A549 (cell line): Measurements from ENCODE around the gene TFCP2L1. TPM values are rescaled to one million over a fixed set of nuclear protein-coding genes. Genes with fewer than 3 reads are reported as not detected.

Experiments
- ATAC-seq, 2 experiments: fragments of 200-7000 bp in 1 of 2; fragments of >200 bp in 1 of 2; cut with Nextera tagmentation in 1 of 2; cut with Tn5 transposase in 1 of 2; 3 replicates each; pipeline versions ENCODE4 v1.8.0 to v1.9.1; 2018 to 2020; ENCODE audit warnings: mild to moderate bottlenecking in 1 of 2, moderate library complexity in 1 of 2
- CTCF ChIA-PET: fragments of 300-600 bp; sonication (Branson Sonifier 250); formaldehyde crosslinking; extraction: SDS; loops from one replicate; lab custom pipeline; 2021; ENCODE audit warnings: antibody characterized with exemption, inconsistent platforms; lab: Yijun Ruan, JAX
- POLR2A ChIA-PET: fragments of 350-600 bp; formaldehyde crosslinking; extraction: SDS; loops from one replicate; lab custom pipeline; 2021; ENCODE audit warnings: antibody characterized with exemption, inconsistent platforms; lab: Yijun Ruan, JAX
- DNase-seq, 2 experiments: peaks; one replicate each; pipeline versions ENCODE4 v3.0.0 to v3.0.0-alpha.2; 2011 to 2016; ENCODE audit warnings: low read depth in 1 of 2, low spot score in 1 of 2
- FAIRE-seq: peaks from 2 replicates; lab custom pipeline; 2011; peaks lifted over from hg19 to GRCh38; lab: Jason Lieb, UNC
- H3K27ac ChIP-seq, 2 experiments: fragments of >200 bp; sonication (Bioruptor Twin); formaldehyde crosslinking; 3 replicates each; pipeline ENCODE4 v1.5.1; 2016 to 2017
- H3K4me1 ChIP-seq: fragments of >200 bp; sonication (Bioruptor Twin); formaldehyde crosslinking; 3 replicates; pipeline ENCODE4 v1.6.1; 2016
- H3K4me2 ChIP-seq: fragments of >200 bp; sonication (Bioruptor Twin); formaldehyde crosslinking; 3 replicates; pipeline ENCODE4 v1.6.1; 2016
- H3K4me3 ChIP-seq: fragments of >200 bp; sonication (Bioruptor Twin); formaldehyde crosslinking; 3 replicates; pipeline ENCODE4 v1.5.1; 2016
- H3K9me3 ChIP-seq: fragments of >200 bp; sonication (Bioruptor Twin); formaldehyde crosslinking; 3 replicates; pipeline ENCODE4 v1.6.1; 2016
- CBX2 ChIP-seq: fragments of 200-600 bp; sonication (generic); IDR thresholded peaks from 2 replicates; pipeline ENCODE4 v1.6.1; 2016; ENCODE audit warnings: low read depth, mild to moderate bottlenecking, borderline replicate concordance
- CEBPB ChIP-seq, 2 experiments: fragments of >200 bp in 1 of 2; sonication (Bioruptor Twin) in 1 of 2; formaldehyde crosslinking in 1 of 2; IDR thresholded peaks; 2 replicates each; pipeline ENCODE4 v1.6.1; 2012 to 2016
- CHD2 ChIP-seq: fragments of 150-350 bp; IDR thresholded peaks from 2 replicates; pipeline ENCODE4 v1.6.1; 2014; ENCODE audit warnings: low read length; ENCODE audit not compliant: partially characterized antibody
- CHD4 ChIP-seq: fragments of 200-600 bp; sonication (generic); IDR thresholded peaks from 2 replicates; pipeline ENCODE4 v1.6.1; 2016; ENCODE audit warnings: antibody characterized with exemption, mild to moderate bottlenecking, borderline replicate concordance
- EHF ChIP-seq: fragments of 250-450 bp; sonication (Bioruptor Pico); IDR thresholded peaks from 2 replicates; pipeline ENCODE4 v1.5.0; 2020; ENCODE audit warnings: mild to moderate bottlenecking
- HDAC2 ChIP-seq: fragments of 200-600 bp; sonication (generic); IDR thresholded peaks from 2 replicates; pipeline ENCODE4 v1.6.1; 2016
- HEYL ChIP-seq: fragments of 250-450 bp; sonication (Bioruptor Pico); IDR thresholded peaks from 2 replicates; pipeline ENCODE4 v1.8.0; 2021; ENCODE audit warnings: mild to moderate bottlenecking, moderate library complexity
- HOXB13 ChIP-seq: fragments of 250-450 bp; sonication (Bioruptor Pico); IDR thresholded peaks from 2 replicates; pipeline ENCODE4 v1.5.0; 2020; ENCODE audit warnings: low read depth, mild to moderate bottlenecking, moderate library complexity
- NR3C1 ChIP-seq: fragments of >200 bp; sonication (Bioruptor Twin); formaldehyde crosslinking; IDR thresholded peaks from 3 replicates; pipeline ENCODE4 v1.6.1; 2017
- RAD21 ChIP-seq, 2 experiments: fragments of >200 bp in 1 of 2; sonication (Bioruptor Twin) in 1 of 2; formaldehyde crosslinking in 1 of 2; IDR thresholded peaks in 1 of 2; conservative IDR thresholded peaks in 1 of 2; 2 replicates in 1 of 2; 3 replicates in 1 of 2; pipeline ENCODE4 v1.6.1; 2012 to 2018; ENCODE audit warnings: inconsistent platforms in 1 of 2
- RCOR1 ChIP-seq: fragments of 150-350 bp; IDR thresholded peaks from 2 replicates; pipeline ENCODE4 v1.6.1; 2014; ENCODE audit warnings: antibody characterized with exemption, low read length, low read depth
- RFX5 ChIP-seq: fragments of 450-650 bp; IDR thresholded peaks from 2 replicates; pipeline ENCODE4 v1.7.1; 2014; ENCODE audit warnings: antibody characterized with exemption, mild to moderate bottlenecking, moderate library complexity
- TP53 ChIP-seq: fragments of 250-450 bp; sonication (Bioruptor Pico); IDR thresholded peaks from 2 replicates; pipeline ENCODE4 v1.5.0; 2021; ENCODE audit warnings: mild to moderate bottlenecking, moderate library complexity
- ZC3H11A ChIP-seq: fragments of 450-650 bp; IDR thresholded peaks from 2 replicates; pipeline ENCODE4 v1.6.1; 2014; ENCODE audit warnings: antibody characterized with exemption, mild to moderate bottlenecking
- WGBS: methylation state at CpG from one replicate; pipeline ENCODE4 v1.1.6; 2017; ENCODE audit errors: missing lambda C conversion rate; 5-methylcytosine and 5-hydroxymethylcytosine counted together
- polyA plus RNA-seq, 4 experiments: library from polyadenylated mRNA; depleted of rRNA in 3 of 4; stranded (reverse); fragments of >200 nt; fragmentation: RNase III in 1 of 4; extraction: RNeasy Plus Mini Kit Qiagen cat#74134 plus additional on column Dnase treatment in 1 of 4; gene quantifications; 2 replicates in 3 of 4; 3 replicates in 1 of 4; pipeline ENCODE4 v1.2.3, GENCODE V29; 2011 to 2017
- TF ChIP-seq, protein P1 (sequence below): fragments of >200 bp; sonication (Bioruptor Twin); formaldehyde crosslinking; IDR thresholded peaks from 3 replicates; pipeline ENCODE4 v1.5.1; 2016
- TF ChIP-seq, protein P2 (sequence below): fragments of 250-450 bp; sonication (Bioruptor Pico); IDR thresholded peaks from 2 replicates; pipeline ENCODE4 v1.5.0; 2020; ENCODE audit warnings: low read depth, mild to moderate bottlenecking, moderate library complexity
- TF ChIP-seq, protein P3 (sequence below): IDR thresholded peaks from 2 replicates; pipeline ENCODE4 v1.6.1; 2012; ENCODE audit warnings: low read depth, borderline replicate concordance
- TF ChIP-seq, protein P4 (sequence below): fragments of 450-650 bp; IDR thresholded peaks from 2 replicates; pipeline ENCODE4 v1.6.1; 2014; ENCODE audit warnings: antibody characterized with exemption
- TF ChIP-seq, protein P5 (sequence below): fragments of 150-350 bp; IDR thresholded peaks from 2 replicates; pipeline ENCODE4 v1.6.1; 2014; ENCODE audit warnings: low read depth, mild to moderate bottlenecking, low read length

Gene TFCP2L1
- polyA plus RNA-seq, 2 of the 4 experiments (the other 2 are of a cell fraction), result 1.3 to 3.1 TPM

DNA sequence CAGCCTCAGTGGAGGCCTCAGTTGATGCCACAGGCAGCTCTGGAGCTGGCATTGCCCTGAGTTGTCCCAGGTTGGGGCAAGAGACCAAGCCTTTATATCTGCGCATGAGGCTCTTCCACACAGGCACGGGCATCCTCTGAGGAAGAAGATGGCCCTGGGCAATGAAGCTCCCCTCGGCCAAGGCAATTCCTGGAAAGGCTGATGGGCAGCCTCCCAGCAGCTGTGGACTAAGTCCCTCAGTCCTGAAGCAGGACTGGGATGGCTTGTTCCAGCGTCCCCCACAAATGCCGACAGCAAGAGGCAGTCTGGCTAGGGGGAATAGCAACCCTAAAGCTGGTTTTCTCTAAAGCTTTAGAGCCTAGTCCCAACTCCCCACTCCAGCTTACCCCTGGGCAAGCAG is 90.0 kb downstream of the TFCP2L1 start:
- CTCF ChIA-PET, result interaction anchor here (0.5 to 1.7 kb wide), 3 partner anchors 16 to 20 kb away, joined by 3 read pairs; no protein-coding TSS in a partner anchor
- TF ChIP-seq, protein P1, sequence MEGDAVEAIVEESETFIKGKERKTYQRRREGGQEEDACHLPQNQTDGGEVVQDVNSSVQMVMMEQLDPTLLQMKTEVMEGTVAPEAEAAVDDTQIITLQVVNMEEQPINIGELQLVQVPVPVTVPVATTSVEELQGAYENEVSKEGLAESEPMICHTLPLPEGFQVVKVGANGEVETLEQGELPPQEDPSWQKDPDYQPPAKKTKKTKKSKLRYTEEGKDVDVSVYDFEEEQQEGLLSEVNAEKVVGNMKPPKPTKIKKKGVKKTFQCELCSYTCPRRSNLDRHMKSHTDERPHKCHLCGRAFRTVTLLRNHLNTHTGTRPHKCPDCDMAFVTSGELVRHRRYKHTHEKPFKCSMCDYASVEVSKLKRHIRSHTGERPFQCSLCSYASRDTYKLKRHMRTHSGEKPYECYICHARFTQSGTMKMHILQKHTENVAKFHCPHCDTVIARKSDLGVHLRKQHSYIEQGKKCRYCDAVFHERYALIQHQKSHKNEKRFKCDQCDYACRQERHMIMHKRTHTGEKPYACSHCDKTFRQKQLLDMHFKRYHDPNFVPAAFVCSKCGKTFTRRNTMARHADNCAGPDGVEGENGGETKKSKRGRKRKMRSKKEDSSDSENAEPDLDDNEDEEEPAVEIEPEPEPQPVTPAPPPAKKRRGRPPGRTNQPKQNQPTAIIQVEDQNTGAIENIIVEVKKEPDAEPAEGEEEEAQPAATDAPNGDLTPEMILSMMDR, result no peak
- no peak for ATAC-seq

DNA sequence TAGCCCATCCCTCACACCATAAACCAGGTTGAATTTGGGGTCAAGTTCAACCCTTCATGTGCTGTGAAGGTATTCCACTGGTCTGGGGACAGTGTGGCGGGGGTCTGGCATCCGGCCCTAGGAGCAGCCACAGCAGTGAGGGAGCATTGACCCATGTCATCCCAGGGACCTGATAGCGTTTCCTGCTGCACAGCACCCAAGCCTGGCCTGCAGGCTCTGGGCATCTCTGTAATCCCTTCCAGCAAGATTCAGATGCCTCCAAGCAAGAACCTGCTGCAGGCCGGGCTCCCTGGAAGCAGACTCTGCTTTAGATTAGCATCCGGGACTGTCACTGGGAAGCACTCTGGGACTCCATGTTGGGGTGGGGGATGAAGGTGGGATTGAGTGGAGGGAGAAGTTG is 90.4 kb downstream of the TFCP2L1 start:
- FAIRE-seq (no peak), DNase-seq (no peak), ATAC-seq (no peak)
- CTCF ChIA-PET, result interaction anchor here (0.5 to 1.7 kb wide), 2 partner anchors 19 kb away, joined by 3 read pairs; no protein-coding TSS in a partner anchor
- Histone ChIP-seq H3K4me3 (no peak overlapping the region), H3K9me3 (no peaks in the 10 kb centered on the region), H3K4me1 (peaks cover 12% of the 10 kb centered on the region; the same call in 2 of the 3 replicates), H3K4me2 (no peak overlapping the region), H3K27ac (peak overlapping the region in 1 of 2 experiments; percentile 31; a peak in 1 of 6 replicates)
- WGBS, result 86% methylated on average over 2 of the region's 5 CpGs
- TF ChIP-seq CHD4 (no peak), HDAC2 (no peak), CBX2 (no peak), ZC3H11A (no peak), EHF (CRISPR knock-in tag) (no peak), RFX5 (no peak), RCOR1 (no peak), CHD2 (no peak), HOXB13 (CRISPR knock-in tag) (no peak), CEBPB (IDR thresholded peaks at IDR 0.05) (no peak), RAD21 (conservative IDR thresholded peaks at IDR 0.05 in 1 of 2, IDR thresholded peaks at IDR 0.05 in 1 of 2) (no peak), TP53 (CRISPR knock-in tag) (no peak), NR3C1 (no peak), HEYL (CRISPR knock-in tag) (no peak)
- TF ChIP-seq, protein P2, sequence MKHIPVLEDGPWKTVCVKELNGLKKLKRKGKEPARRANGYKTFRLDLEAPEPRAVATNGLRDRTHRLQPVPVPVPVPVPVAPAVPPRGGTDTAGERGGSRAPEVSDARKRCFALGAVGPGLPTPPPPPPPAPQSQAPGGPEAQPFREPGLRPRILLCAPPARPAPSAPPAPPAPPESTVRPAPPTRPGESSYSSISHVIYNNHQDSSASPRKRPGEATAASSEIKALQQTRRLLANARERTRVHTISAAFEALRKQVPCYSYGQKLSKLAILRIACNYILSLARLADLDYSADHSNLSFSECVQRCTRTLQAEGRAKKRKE, result no peak
- TF ChIP-seq, protein P3, sequence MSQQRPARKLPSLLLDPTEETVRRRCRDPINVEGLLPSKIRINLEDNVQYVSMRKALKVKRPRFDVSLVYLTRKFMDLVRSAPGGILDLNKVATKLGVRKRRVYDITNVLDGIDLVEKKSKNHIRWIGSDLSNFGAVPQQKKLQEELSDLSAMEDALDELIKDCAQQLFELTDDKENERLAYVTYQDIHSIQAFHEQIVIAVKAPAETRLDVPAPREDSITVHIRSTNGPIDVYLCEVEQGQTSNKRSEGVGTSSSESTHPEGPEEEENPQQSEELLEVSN, result no peak
- TF ChIP-seq, protein P1, result no peak
- TF ChIP-seq, protein P4, sequence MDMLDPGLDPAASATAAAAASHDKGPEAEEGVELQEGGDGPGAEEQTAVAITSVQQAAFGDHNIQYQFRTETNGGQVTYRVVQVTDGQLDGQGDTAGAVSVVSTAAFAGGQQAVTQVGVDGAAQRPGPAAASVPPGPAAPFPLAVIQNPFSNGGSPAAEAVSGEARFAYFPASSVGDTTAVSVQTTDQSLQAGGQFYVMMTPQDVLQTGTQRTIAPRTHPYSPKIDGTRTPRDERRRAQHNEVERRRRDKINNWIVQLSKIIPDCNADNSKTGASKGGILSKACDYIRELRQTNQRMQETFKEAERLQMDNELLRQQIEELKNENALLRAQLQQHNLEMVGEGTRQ, result no peak
- TF ChIP-seq, protein P5, sequence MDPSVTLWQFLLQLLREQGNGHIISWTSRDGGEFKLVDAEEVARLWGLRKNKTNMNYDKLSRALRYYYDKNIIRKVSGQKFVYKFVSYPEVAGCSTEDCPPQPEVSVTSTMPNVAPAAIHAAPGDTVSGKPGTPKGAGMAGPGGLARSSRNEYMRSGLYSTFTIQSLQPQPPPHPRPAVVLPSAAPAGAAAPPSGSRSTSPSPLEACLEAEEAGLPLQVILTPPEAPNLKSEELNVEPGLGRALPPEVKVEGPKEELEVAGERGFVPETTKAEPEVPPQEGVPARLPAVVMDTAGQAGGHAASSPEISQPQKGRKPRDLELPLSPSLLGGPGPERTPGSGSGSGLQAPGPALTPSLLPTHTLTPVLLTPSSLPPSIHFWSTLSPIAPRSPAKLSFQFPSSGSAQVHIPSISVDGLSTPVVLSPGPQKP, result no peak
- POLR2A ChIA-PET, result no interaction called here

More for the DNA sequence above, 90.0 kb downstream of the TFCP2L1 start:
- POLR2A ChIA-PET, result no interaction called here
- Histone ChIP-seq H3K27ac (peak overlapping the region in 1 of 2 experiments; percentile 70; a peak in 1 of 6 replicates), H3K9me3 (no peaks in the 10 kb centered on the region), H3K4me2 (no peak overlapping the region), H3K4me1 (peaks cover 12% of the 10 kb centered on the region; the same call in 2 of the 3 replicates), H3K4me3 (no peak overlapping the region)
- FAIRE-seq (no peak), DNase-seq (no peak)
- WGBS, result 59% methylated on average over 4 of the region's 5 CpGs
